ENCODE results near the gene TMED4. TPM values are rescaled to one million over a fixed set of nuclear protein-coding genes. Genes with fewer than 3 reads are reported as not detected.

Gene TMED4
- total and polyA plus RNA-seq, 10 of the 15 experiments (the other 5 are each of a cell fraction or from before 2014, with no cell fraction given) = 20.8 to 71.3 (median 51.0) TPM

GRCh38 chr7:44630792-44631457 is 48.9 kb upstream of the TMED4 start:
- no peak for FAIRE-seq
- BruUV-seq (replicated peaks) = no TSS peak
- H3K27ac ChIP-seq (ENCODE audit: control insufficient read depth, insufficient read depth) = peak overlapping the region; percentile 75
- ATAC-seq = no peak
- SMC1A ChIA-PET (ENCODE audit: uncharacterized antibody, unreplicated experiment) = interaction anchor here (1.0 to 10.4 kb wide), 8 partner anchors 9 to 139 kb away, joined by 3 to 103 read pairs (median 5); partner anchors contain the start of gene OGDH
- RAD21 ChIA-PET (ENCODE audit: unreplicated experiment) = interaction anchor here (0.8 to 13.2 kb wide), 2 partner anchors 11 to 23 kb away, joined by 3 to 130 read pairs; no protein-coding TSS in a partner anchor
- WGBS (ENCODE audit: insufficient coverage, insufficient replicate concordance, low lambda C conversion rate, missing lambda C conversion rate) = 98% methylated on average over 11 of the region's 11 CpGs
- no peak overlapping the region for H3K9ac ChIP-seq (ENCODE audit: control insufficient read depth, insufficient read depth, low read length)
- no peaks in the 10 kb centered on the region for H3K9me3 ChIP-seq (replicated peaks; ENCODE audit: control insufficient read depth, insufficient read depth, low read length)
- CTCF ChIA-PET = interaction anchor here (1.5 to 1.6 kb wide), 2 partner anchors 25 to 40 kb away, joined by 3 to 8 read pairs; partner anchors contain the start of gene OGDH
- H3K27me3 ChIP-seq (replicated peaks in 1 of 2; ENCODE audit: control insufficient read depth in 2 of 2, insufficient read depth in 2 of 2, low read length in 1 of 2) = no peaks in the 10 kb centered on the region
- H3K36me3 ChIP-seq (ENCODE audit: control insufficient read depth in 2 of 2, insufficient read depth in 2 of 2, low read length in 1 of 2) = peaks cover 6 to 7% of the 10 kb centered on the region in 2 experiments; a peak in 3 of 4 replicates
- no peak overlapping the region for H3K4me3 ChIP-seq
- H3K79me2 ChIP-seq (ENCODE audit: control insufficient read depth, insufficient read depth, low read length) = peaks cover 15% of the 10 kb centered on the region
- no peak overlapping the region for H3K4me2 ChIP-seq (ENCODE audit: control insufficient read depth, insufficient read depth)
- no peak overlapping the region for H2AFZ ChIP-seq (ENCODE audit: control insufficient read depth, low read depth, low read length)
- no peak for DNase-seq (ENCODE audit: low read depth, low spot score)
- H3K4me1 ChIP-seq (ENCODE audit: control insufficient read depth, insufficient read depth, low read length) = peaks cover 63% of the 10 kb centered on the region
- no peaks in the 10 kb centered on the region; the same call in 1 of the 2 replicates for H4K20me1 ChIP-seq (ENCODE audit: control insufficient read depth, insufficient read depth)
- intact Hi-C loops (cut with micrococcal nuclease; ENCODE audit: unreplicated experiment) = loop anchor here (10.0 kb wide), 1 partner anchor 394 kb away; no protein-coding TSS in a partner anchor
- in situ Hi-C loops (cut with MboI) = no loop called here
- TF ChIP-seq ETV6 (conservative IDR thresholded peaks at IDR 0.05 in 1 of 2, IDR thresholded peaks at IDR 0.05 in 1 of 2; ENCODE audit: borderline replicate concordance in 1 of 2, low read depth in 1 of 2) (no peak), TARDBP (IDR thresholded peaks at IDR 0.05; ENCODE audit: borderline replicate concordance) (no peak), USF1 (IDR thresholded peaks at IDR 0.05; ENCODE audit: borderline replicate concordance, extremely low read length, insufficient read depth, low read depth, low read length) (no peak), KLF5 (IDR thresholded peaks at IDR 0.05; ENCODE audit: partially characterized antibody) (no peak), ZBTB40 (IDR thresholded peaks at IDR 0.05; ENCODE audit: borderline replicate concordance) (no peak), ZNF592 (IDR thresholded peaks at IDR 0.05) (no peak), TCF3 (IDR thresholded peaks at IDR 0.05; ENCODE audit: borderline replicate concordance, insufficient read depth, low read depth, low read length) (no peak), SIN3A (IDR thresholded peaks at IDR 0.05; ENCODE audit: low read depth, low read length) (no peak), CBFB (IDR thresholded peaks at IDR 0.05; ENCODE audit: low read depth) (no peak), CBX3 (IDR thresholded peaks at IDR 0.05; ENCODE audit: borderline replicate concordance, low read depth) (no peak), NR2C1 (IDR thresholded peaks at IDR 0.05) (no peak), LARP7 (IDR thresholded peaks at IDR 0.05) (no peak), STAT1 (conservative IDR thresholded peaks at IDR 0.05) (no peak)
- POLR2A ChIA-PET = interaction anchor here (0.8 to 5.9 kb wide), 9 partner anchors 8 to 370 kb away, joined by 3 to 55 read pairs (median 4); partner anchors contain the start of genes DDX56 and ZMIZ2
